Measurements from ENCODE around the gene TMEM106A.
A peak's percentile ranks its signal among the peaks of the same experiment; 100 is the strongest.
"Not testable (repeated sequence)": the region's sequence is repeated elsewhere in the genome, so short reads cannot be mapped to it uniquely, and the experiment has no call there.

TMEM106A gene

GRCh38 chr17:43211480-43212402 is at the start of gene TMEM106A:
Gene TMEM106A, plus strand, starts transcription at chr17:43211875. Its CDS starts 1,167 bp downstream, at chr17:43213042.
- DNase-seq (ENCODE audit: low read depth in 3 of 3), result peak; percentile 53 to 54 (median 53)

GRCh38 chr17:43165971-43166370 is 45.7 kb upstream of the TMEM106A start:
- DNase-seq (ENCODE audit: low read depth in 3 of 3), result not testable (repeated sequence)

GRCh38 chr17:43169561-43170139 is 42.0 kb upstream of the TMEM106A start:
- peak in 1 of 3 experiments; percentile 6 for DNase-seq (ENCODE audit: low read depth in 3 of 3)

- peak; percentile 59 to 78 (median 73) for DNase-seq (ENCODE audit: low read depth in 3 of 3)
Measured at GRCh38 chr17:43170140-43170765, 41.4 kb upstream of the TMEM106A start.

- peak; percentile 79 to 92 (median 91) for DNase-seq (ENCODE audit: low read depth in 3 of 3)
Measured at GRCh38 chr17:43170766-43171585, 40.7 kb upstream of the TMEM106A start, which contains the start of gene NBR1. Gene NBR1, plus strand, starts transcription at chr17:43171214. Its CDS starts 4,586 bp downstream, at chr17:43175800.

GRCh38 chr17:43171586-43172487 is 39.8 kb upstream of the TMEM106A start:
- no peak for DNase-seq (ENCODE audit: low read depth in 3 of 3)

- DNase-seq (ENCODE audit: low read depth in 3 of 3), result no peak
Measured at GRCh38 chr17:43175213-43176118, 36.2 kb upstream of the TMEM106A start.

GRCh38 chr17:43176119-43176570 is 35.5 kb upstream of the TMEM106A start:
- DNase-seq (ENCODE audit: low read depth in 3 of 3), result no peak

GRCh38 chr17:43183921-43184320 is 27.8 kb upstream of the TMEM106A start:
- no peak for DNase-seq (ENCODE audit: low read depth in 3 of 3)

- not testable (repeated sequence) for DNase-seq (ENCODE audit: low read depth in 3 of 3)
Measured at GRCh38 chr17:43186656-43187055, 25.0 kb upstream of the TMEM106A start.

GRCh38 chr17:43193251-43193650 is 18.4 kb upstream of the TMEM106A start:
- no peak for DNase-seq (ENCODE audit: low read depth in 3 of 3)

GRCh38 chr17:43199633-43200032 is 12.0 kb upstream of the TMEM106A start:
- DNase-seq (ENCODE audit: low read depth in 3 of 3), result no peak

GRCh38 chr17:43200127-43200526 is 11.5 kb upstream of the TMEM106A start:
- no peak for DNase-seq (ENCODE audit: low read depth in 3 of 3)

GRCh38 chr17:43203013-43203412 is 8.7 kb upstream of the TMEM106A start:
- DNase-seq (ENCODE audit: low read depth in 3 of 3), result not testable (repeated sequence)

- DNase-seq (ENCODE audit: low read depth in 3 of 3), result no peak
Measured at GRCh38 chr17:43210576-43210975, 1.1 kb upstream of the TMEM106A start.

- no peak for DNase-seq (ENCODE audit: low read depth in 3 of 3)
Measured at GRCh38 chr17:43211123-43211479, 574 bp upstream of the TMEM106A start.

- no peak for DNase-seq (ENCODE audit: low read depth in 3 of 3)
Measured at GRCh38 chr17:43212641-43213490, 1.2 kb downstream of the TMEM106A start.

GRCh38 chr17:43213545-43213944 is 1.9 kb downstream of the TMEM106A start:
- DNase-seq (ENCODE audit: low read depth in 3 of 3), result no peak

Measured in stimulated activated CD4-positive, alpha-beta T cell treated with anti-CD3 and anti-CD28 coated beads, TNF-alpha, amount 100 ng/mL, for 4 hours (primary cell).